GDM1 (cell line): ENCODE results near the gene PHEX.

Experiments used
- DNase-seq: peaks from one replicate; lab custom pipeline; 2025; lab: John Stamatoyannopoulos, UW

Gene PHEX

GRCh38 chrX:22032084-22032483 is at the start of gene PHEX:
Gene PHEX (plus strand): TSS chrX:22032325. CDS start chrX:22033006, 681 bp downstream.
- no peak for DNase-seq

- peak; percentile 44 for DNase-seq
Measured at GRCh38 chrX:21985332-21985777, 46.8 kb upstream of the PHEX start.

DNA sequence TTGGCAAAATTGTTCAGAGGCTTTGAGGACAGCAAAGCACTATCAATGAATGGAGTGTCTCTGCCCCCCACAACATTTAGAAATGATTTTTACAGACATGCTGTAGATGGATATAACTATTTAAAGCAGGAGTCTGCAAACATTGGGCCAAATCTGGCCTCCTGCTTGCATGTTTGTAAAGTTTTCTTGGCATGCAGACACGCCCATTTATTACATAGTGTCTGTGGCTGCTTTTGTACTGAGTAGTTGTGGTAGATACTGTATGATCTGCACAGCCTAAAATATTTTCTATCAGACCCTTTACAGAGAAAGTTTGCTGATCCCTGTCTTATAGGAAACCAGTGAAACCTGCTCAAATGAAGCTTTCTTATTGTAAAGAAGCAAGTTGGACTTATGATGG is 45.5 kb upstream of the PHEX start:
- no peak for DNase-seq

GRCh38 chrX:21989384-21989783 is 42.7 kb upstream of the PHEX start:
- DNase-seq: no peak

GRCh38 chrX:21990832-21991231 is 41.3 kb upstream of the PHEX start:
- DNase-seq: no peak

DNA sequence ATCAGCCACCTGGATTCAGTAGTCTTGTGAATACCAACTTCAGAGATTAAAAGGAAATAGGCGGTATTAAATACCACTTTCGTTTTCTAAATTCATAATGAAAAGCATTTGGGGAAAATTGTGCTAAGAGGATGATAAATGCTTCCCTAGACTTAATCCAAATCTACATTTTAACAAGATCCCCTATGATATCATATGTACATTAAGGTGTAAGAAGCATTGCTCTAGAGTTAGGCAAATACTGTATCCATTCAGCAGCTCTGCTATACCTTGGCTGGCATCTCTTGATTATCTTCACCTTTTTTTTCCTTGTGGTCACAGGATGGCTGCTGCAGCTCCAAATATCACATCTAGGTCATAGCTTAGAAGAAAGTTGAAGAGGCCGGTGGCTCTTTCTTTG is 40.6 kb upstream of the PHEX start:
- no peak for DNase-seq

GRCh38 chrX:21993265-21993664 is 38.9 kb upstream of the PHEX start:
- no peak for DNase-seq

- peak; percentile 9 for DNase-seq
Measured at GRCh38 chrX:21996872-21997455, 35.2 kb upstream of the PHEX start.

DNA sequence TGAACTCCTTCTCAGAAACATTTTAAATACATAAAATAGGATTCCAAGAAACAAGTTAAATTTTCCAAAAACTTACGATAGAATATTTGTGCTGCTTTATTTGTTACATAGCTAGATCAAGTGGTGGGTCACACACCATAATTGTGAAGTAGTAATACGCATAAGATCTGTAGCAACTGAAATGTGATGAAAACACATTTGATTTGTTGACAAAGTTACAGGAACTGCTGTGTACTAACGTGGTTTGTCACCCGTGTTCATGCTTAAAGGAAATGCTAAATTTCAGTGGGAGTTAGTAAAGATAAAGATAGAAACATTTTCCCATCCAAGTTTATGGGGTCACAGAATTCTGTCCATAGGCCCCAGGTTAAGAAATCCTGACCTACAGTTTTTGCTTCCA is 34.1 kb upstream of the PHEX start:
- DNase-seq: no peak

DNA sequence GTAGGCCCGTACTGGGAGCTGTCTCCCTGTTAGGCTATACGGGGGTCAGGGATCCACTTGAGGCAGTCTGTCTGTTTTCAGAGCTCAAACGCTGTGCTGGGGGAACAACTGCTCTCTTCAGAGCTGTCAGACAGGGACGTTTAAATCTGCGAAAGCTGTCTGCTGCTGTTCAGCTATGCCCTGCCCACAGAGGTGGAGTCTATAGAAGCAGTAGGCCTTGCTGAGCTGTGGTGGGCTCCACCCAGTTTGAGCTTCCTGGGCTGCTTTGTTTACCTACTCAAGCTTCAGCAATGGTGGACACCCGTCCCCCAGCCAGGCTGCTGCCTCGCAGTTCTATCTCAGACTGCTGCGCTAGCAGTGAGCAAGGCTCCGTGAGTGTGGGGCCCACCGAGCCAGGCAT is 27.3 kb upstream of the PHEX start:
- DNase-seq: no peak

GRCh38 chrX:22012051-22012450 is 20.1 kb upstream of the PHEX start:
- DNase-seq: no peak

GRCh38 chrX:22012931-22013330 is 19.2 kb upstream of the PHEX start:
- no peak for DNase-seq

DNA sequence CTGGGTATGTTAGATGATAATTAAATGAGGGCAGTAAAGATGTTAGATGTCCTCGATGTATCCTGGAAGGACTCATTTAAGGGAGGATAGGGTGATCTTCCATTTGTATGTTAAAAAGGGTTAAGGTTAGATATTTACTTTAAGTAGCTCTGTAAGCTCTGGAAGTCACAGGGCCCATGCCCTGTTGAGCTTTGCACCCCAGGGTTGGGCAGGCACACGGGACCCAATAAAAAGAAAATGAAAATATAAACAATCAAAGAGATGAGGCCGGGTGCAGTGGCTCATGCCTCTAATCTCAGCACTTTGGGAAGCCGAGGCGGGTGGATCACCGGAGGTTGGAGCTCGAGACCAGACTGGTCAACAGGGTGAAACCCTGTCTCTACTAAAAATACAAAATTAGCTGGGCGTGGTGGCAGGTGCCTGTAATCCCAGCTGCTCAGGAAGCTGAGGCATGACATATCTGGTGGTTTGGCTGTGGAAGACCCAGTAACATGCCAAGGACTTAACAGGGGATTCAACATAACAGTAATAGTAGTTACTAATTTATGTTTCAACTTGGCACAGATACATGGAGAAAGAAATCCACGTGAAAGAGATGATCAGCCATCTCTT is 16.9 kb upstream of the PHEX start:
- DNase-seq: no peak

- DNase-seq: no peak
Measured at GRCh38 chrX:22021751-22022324, 10.3 kb upstream of the PHEX start.

GRCh38 chrX:22024577-22024976 is 7.5 kb upstream of the PHEX start:
- DNase-seq: no peak

DNA sequence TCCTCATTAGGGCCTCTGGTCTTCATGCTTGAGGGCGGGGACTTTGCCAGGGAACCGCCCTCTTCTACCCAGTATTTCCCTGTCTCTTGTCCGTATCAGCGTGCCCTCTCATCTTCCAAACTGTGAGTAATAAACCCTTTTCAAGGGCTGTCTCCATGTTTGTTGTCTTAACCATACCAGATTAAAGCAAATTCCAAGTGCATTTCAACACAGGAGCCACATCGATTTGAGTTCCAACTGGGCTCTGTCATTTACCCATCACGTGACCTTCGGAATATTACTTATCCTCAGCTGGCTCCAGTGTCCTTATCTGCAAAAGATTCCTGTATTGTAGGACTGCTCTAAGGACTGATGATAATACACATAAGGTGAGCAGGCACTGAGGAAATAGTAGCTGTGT is 6.4 kb upstream of the PHEX start:
- no peak for DNase-seq

DNA sequence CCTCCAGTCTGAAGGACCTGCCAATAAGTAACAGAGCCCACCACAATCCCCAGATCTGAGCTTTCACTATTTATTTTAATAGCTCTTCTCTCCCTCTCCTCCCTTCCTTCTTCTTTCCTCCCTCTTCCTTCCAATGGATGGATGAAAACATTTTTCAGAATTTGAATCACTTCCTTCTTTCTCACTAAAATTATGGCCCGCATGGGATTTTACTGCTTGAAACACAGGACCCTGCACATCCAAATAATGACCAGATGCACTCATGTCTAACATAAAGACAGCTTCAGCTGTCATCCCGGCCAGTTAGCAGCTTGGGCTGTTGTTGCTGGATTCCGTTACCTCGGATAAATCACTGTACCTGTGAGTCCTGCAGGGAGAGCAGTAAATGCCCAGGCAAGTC is 5.4 kb upstream of the PHEX start:
- no peak for DNase-seq

DNA sequence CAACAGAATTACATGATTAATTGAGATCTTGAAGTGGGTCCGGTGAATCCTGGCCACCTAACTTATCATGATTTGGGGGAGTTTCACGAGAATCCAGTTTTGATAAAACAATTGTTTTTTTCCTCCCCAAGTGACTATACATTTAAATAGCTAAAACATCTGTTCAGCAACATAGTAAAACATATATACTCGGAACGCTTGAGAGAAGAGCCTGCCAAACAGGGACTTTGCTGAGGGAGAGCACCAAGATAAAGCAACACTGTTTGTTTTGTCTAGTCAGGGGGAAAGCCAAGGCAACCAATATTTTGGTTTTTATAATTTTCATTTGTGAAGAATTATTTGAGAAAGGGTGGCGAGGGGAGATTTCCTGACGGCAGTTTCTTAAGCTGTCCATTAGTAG is 381 bp downstream of the PHEX start:
- no peak for DNase-seq

DNA sequence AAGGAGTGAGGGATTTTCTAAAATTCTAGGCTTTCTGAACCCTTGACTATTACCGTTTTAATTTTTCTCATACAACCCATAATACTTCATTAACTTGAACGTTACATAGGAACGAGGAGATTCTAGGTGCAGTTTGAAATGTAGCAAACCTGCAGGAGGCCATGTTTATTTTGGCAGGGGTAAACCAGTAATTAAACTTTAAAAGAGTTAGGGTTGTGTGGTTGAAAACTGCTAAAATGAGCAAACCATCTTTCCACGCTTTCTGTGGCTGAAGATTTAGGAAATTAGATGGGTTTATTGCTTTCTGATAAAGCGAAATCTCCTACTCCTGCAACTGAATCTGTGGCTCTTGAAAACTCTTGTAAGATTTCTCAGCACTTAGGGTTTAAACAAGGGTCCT is 1.7 kb downstream of the PHEX start:
- no peak for DNase-seq

GRCh38 chrX:22035236-22035635 is 3.1 kb downstream of the PHEX start:
- no peak for DNase-seq

DNA sequence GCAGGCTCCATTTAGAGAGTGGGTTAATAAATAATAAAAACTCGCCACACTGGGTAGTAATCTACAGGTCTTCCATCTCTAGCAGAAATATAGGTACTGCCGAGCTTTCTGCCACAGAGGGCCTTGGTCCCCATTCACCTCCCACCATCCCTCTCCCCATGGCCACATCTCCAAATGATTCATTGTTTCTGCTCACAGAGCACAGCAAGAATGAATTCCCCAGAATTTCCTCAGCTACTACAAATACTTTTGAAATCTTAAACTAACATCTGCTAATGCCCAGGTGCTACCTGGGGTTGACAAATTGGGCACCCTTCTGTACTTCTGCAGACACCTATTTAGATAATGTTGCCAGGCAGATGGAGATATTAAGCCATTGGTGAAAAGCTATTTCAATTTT is 5.1 kb downstream of the PHEX start:
- DNase-seq: no peak

- no peak for DNase-seq
Measured at GRCh38 chrX:22037911-22038537, 5.9 kb downstream of the PHEX start.

DNA sequence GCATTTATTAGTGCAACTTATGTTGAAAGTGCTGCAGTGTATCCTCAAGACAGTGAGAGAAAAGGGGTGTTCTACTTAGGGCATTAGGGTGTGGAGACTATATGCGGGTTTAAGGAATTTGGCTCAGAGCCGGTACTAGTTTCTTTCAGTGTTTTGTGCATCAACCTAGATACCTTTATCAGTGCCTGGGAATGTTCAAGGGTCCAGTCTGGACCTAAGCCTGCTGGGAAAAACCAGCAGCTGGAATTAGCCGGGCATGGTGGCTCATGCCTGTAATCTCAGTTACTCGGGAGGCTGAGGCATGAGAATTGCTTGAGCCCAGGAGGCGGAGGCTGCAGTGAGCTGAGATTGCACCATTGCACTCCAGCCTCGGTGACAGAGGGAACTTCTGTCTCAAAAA is 7.4 kb downstream of the PHEX start:
- no peak for DNase-seq
